Nephron progenitor cell (in vitro differentiated cells): ENCODE data around the gene DDX28.
"Not testable (repeated sequence)": the region's sequence is repeated elsewhere in the genome, so short reads cannot be mapped to it uniquely, and the experiment has no call there.

Experiments
- DNase-seq: peaks from one replicate; pipeline ENCODE4 v3.0.0; 2021
- H3K27ac Mint-ChIP-seq: 2 replicates; pipeline ENCODE4 v1.8.0; 2021; ENCODE audit warnings: mild to moderate bottlenecking, moderate library complexity, mixed read lengths
- H3K27me3 Mint-ChIP-seq: 2 replicates; pipeline ENCODE4 v1.8.0; 2021; ENCODE audit warnings: mild to moderate bottlenecking, low read depth, mixed read lengths; ENCODE audit not compliant: poor library complexity
- H3K36me3 Mint-ChIP-seq: 2 replicates; pipeline ENCODE4 v1.8.0; 2021; ENCODE audit warnings: low read depth, mixed read lengths
- H3K4me1 Mint-ChIP-seq: 2 replicates; pipeline ENCODE4 v1.8.0; 2021; ENCODE audit warnings: mixed read lengths
- H3K4me3 Mint-ChIP-seq: 2 replicates; pipeline ENCODE4 v1.8.0; 2021; ENCODE audit warnings: mild to moderate bottlenecking, moderate library complexity, mixed read lengths
- H3K9me3 Mint-ChIP-seq: 2 replicates; pipeline ENCODE4 v1.8.0; 2021; ENCODE audit warnings: mild to moderate bottlenecking, moderate library complexity, mixed read lengths
- TF ChIP-seq, protein P1 (sequence below): fragments of 200-600 bp; sonication (generic); IDR thresholded peaks from 2 replicates; pipeline ENCODE4 v1.5.0; 2021; ENCODE audit warnings: antibody characterized with exemption

DDX28 gene

DNA sequence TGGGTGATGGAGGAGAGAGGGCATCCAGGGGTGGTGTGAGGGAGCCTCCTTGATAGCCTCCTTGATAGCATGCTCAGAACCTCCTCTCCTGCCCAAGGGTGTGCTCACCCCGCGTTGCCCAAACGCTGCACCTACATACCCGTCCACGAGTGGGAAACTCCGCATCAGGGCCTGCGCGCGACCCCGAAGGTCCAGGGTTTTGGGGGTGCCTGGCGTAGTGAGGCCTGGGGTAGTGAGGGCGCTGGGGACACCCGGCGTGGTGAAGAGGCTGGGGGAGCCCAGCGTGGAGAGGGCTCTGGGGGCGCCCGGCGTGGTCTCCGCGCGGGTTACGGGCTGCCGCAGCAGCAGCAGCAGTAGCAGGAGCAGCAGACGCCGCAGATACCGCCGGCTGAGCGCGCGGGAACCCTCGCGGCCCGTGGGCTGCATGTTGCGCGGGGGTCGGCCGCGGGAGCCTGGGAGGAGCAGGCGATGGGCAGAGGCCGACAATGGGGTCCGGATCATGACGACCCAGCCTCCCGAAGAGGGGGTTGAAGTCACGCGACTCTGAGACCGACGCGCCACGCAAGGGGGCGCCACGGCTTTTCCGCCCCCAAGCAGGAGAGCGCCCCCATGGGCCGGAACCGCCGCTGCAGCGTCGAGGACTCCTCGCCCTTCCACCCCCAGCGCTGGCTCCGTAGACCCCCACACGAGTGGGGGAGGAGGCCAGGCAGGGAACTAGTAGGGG is 42.9 kb downstream of the DDX28 start, which contains the start of gene DPEP3:
Gene DPEP3, minus strand, starts transcription at position 545 of the 724 bp plus-strand sequence. Its CDS starts 119 bp downstream, at position 426.
- TF ChIP-seq, protein P1, sequence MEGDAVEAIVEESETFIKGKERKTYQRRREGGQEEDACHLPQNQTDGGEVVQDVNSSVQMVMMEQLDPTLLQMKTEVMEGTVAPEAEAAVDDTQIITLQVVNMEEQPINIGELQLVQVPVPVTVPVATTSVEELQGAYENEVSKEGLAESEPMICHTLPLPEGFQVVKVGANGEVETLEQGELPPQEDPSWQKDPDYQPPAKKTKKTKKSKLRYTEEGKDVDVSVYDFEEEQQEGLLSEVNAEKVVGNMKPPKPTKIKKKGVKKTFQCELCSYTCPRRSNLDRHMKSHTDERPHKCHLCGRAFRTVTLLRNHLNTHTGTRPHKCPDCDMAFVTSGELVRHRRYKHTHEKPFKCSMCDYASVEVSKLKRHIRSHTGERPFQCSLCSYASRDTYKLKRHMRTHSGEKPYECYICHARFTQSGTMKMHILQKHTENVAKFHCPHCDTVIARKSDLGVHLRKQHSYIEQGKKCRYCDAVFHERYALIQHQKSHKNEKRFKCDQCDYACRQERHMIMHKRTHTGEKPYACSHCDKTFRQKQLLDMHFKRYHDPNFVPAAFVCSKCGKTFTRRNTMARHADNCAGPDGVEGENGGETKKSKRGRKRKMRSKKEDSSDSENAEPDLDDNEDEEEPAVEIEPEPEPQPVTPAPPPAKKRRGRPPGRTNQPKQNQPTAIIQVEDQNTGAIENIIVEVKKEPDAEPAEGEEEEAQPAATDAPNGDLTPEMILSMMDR, result no peak
- Mint-ChIP-seq H3K27ac (no peak within 1 kb of the TSS), H3K36me3 (no peaks in the 10 kb centered on the region), H3K4me3 (no peak within 1 kb of the TSS), H3K4me1 (peaks cover 31% of the 10 kb centered on the region), H3K9me3 (peaks cover 6% of the 10 kb centered on the region), H3K27me3 (peaks cover 35% of the 10 kb centered on the region)
- DNase-seq, result no peak

DNA sequence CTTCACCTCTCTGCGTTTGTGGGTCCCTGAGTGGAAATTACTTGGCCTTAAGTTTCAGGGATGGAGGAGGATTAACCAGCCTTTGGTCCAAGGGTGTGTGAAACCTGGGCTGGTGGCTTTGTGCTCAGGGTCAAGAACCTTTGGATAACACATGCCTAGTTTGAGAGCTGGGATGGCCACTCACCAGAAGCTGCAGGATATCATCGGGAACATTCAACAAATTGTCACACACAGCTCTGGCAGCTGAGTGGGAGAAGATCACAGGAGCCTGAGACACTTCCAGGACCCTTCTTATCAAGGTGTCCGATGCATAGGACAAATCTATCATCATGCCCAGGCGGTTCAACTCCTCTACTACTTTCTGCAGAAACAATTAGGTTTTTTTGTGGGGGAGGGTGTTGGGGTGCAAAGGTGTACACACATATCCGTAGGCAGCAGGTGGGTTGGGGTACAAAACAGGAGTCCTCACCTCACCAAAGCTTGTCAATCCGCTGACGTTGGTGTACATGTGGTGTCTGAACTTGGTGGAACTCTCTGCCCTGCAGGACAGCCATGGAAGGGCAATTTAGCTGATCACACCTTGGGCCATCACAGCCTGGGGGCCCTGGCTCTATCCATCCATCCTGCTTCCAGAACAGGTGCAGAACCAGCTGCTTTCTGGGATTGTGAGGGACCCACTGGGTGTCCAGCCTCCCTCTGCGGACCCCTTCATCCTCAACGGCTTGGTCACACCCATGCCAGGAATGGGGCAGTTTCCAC is 45.4 kb downstream of the DDX28 start:
- Mint-ChIP-seq H3K4me1 (peaks cover 12% of the 10 kb centered on the region), H3K4me3 (no peak overlapping the region), H3K9me3 (peaks cover 3% of the 10 kb centered on the region), H3K27ac (no peak overlapping the region), H3K36me3 (no peaks in the 10 kb centered on the region), H3K27me3 (peaks cover 37% of the 10 kb centered on the region)
- TF ChIP-seq, protein P1, result no peak
- no peak for DNase-seq

DNA sequence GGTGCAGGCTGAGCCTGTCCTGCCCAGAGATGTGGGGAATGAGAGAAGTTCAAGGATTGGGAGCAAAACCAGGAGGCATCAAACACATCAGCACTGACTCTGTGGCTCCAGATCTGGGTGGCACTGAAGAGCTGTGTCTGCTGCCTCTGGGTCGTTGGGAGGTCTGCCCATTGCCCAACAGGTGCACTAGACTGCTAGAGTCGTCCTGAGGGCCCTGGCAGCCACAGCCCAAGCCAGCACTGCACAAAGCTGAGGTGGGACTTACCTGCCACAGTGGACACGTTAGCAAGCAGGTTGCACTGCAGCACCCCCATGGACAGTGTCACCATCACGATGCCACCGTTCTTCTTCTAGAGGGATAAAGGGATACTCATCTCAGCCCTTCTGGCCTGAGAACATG is 46.0 kb downstream of the DDX28 start:
- TF ChIP-seq, protein P1, result no peak
- Mint-ChIP-seq H3K27me3 (peaks cover 34% of the 10 kb centered on the region), H3K36me3 (no peaks in the 10 kb centered on the region), H3K4me1 (peaks cover 10% of the 10 kb centered on the region), H3K9me3 (no peaks in the 10 kb centered on the region), H3K4me3 (no peak overlapping the region), H3K27ac (no peak overlapping the region)
- no peak for DNase-seq

DNA sequence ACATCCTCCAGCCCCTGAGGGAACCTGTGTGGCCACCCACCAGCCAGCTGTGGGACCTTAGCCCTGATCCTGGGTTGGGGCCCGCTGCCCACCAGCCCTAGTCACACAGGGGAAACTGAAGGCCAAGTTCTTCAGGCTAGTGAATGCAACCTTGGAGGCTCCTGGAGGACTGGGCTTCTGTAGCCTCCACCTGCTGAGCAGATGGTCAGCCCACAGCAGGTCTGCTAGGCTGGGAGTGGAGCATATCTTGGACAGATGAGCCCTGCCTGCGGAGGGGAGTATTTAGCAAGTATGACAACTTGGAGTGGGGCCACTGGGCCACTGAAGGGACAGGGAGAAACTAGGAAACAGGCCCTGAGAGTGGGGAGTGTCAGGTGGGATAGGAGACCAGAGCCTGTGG is 46.8 kb downstream of the DDX28 start:
- TF ChIP-seq, protein P1, result no peak
- peaks cover 39% of the 10 kb centered on the region for H3K27me3 Mint-ChIP-seq
- DNase-seq, result no peak
- peaks cover 13% of the 10 kb centered on the region for H3K4me1 Mint-ChIP-seq
- H3K4me3 Mint-ChIP-seq, result no peak overlapping the region
- no peaks in the 10 kb centered on the region for H3K9me3 Mint-ChIP-seq
- no peaks in the 10 kb centered on the region for H3K36me3 Mint-ChIP-seq
- H3K27ac Mint-ChIP-seq, result no peak overlapping the region

DNA sequence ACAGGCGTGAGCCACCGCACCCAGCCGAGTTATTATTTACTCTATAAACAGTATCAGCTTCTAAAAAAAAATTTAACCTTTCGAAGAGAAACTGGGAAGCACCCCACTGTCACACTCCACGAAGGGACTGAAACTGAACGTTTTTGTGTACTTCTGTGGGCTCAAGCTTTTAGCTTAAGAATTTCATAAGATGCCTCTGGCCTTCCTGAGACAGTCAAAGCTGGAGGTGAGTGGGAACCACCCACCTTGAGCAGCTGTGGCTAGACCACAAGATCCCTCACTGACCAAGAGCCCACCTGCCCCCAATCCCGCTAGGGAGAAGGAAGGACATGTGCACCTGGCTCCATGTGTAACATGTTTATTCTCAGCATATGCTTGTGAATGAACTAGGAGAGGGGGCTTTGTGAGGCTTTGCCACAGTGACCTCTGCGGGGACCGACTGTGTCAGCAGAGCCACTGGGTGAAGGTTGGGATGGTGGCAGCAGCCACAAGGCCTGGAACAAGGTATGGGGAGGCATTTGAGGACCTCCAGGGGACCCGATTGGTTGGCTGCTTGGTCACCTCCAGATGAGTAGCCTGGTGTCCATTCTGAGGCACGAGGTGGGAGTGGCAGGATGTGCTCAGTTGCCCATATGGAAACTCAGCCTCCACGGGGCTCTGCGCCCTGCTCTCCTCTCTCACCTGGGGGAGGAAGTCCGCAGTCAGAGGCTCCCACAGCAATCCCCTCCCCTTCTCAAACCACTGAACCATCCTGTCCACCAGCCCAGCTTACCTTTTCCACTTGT is 47.5 kb downstream of the DDX28 start:
- TF ChIP-seq, protein P1, result no peak

DNA sequence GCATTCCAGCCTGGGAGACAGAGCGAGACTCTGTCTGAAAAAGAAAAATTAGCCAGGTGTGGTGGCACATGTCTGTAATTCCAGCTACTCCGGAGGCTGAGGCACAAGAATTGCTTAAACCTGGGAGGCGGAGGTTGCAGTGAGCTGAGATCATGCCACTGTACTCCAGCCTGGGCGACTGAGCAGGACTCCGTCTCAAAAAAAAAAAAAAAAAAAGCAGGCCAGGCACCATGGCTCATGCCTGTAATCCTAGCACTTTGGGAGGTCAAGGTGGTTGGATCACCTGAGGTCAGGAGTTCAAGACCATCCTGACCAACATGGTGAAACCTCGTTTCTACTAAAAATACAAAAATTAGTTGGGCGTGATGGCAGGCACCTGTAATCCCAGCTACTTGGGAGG is 50.7 kb downstream of the DDX28 start:
- not testable (repeated sequence) for H3K27ac Mint-ChIP-seq, H3K9me3 Mint-ChIP-seq, H3K36me3 Mint-ChIP-seq, H3K4me3 Mint-ChIP-seq, DNase-seq
- Mint-ChIP-seq H3K27me3 (peaks cover 32% of the 10 kb centered on the region), H3K4me1 (peaks cover 38% of the 10 kb centered on the region)

More for the DNA sequence above, 47.5 kb downstream of the DDX28 start:
- Mint-ChIP-seq H3K36me3 (no peaks in the 10 kb centered on the region), H3K9me3 (no peaks in the 10 kb centered on the region), H3K27ac (no peak overlapping the region), H3K4me1 (peaks cover 20% of the 10 kb centered on the region), H3K27me3 (peaks cover 44% of the 10 kb centered on the region), H3K4me3 (peak overlapping the region; percentile 25)
- no peak for DNase-seq
